H54 (cell line): ENCODE measurements around the gene DST.

ENCODE experiments used
- DNase-seq: peaks from one replicate; pipeline ENCODE4 v3.0.0; 2011; ENCODE audit warnings: low spot score, mixed read lengths; ENCODE audit not compliant: insufficient read length
- FAIRE-seq: peaks from 3 replicates; lab custom pipeline; 2011; peaks lifted over from hg19 to GRCh38; lab: Jason Lieb, UNC
- POLR2A ChIP-seq: IDR thresholded peaks from 2 replicates; pipeline ENCODE4 v1.6.1; 2011; ENCODE audit warnings: low read depth, mild to moderate bottlenecking, low read length

Gene DST

GRCh38 chr6:56524891-56525703, 117.6 kb downstream of the DST start:
- FAIRE-seq, result peak; percentile 96
- TF ChIP-seq POLR2A, result no peak
- peak; percentile 15 for DNase-seq

GRCh38 chr6:56522495-56523270, 120.0 kb downstream of the DST start:
- peak; percentile 23 for FAIRE-seq
- DNase-seq, result no peak
- TF ChIP-seq POLR2A, result no peak

GRCh38 chr6:56521976-56522375, 120.7 kb downstream of the DST start:
- no peak for TF ChIP-seq POLR2A
- DNase-seq (no peak), FAIRE-seq (peak; percentile 68)

GRCh38 chr6:56521454-56521853, 121.2 kb downstream of the DST start:
- no peak for TF ChIP-seq POLR2A
- FAIRE-seq (peak; percentile 38), DNase-seq (no peak)

GRCh38 chr6:56520218-56520617, 122.5 kb downstream of the DST start:
- peak; percentile 53 for FAIRE-seq

GRCh38 chr6:56518995-56519767, 123.5 kb downstream of the DST start:
- FAIRE-seq (peak; percentile 20), DNase-seq (no peak)
- TF ChIP-seq POLR2A, result no peak

More at GRCh38 chr6:56520218-56520617, 122.5 kb downstream of the DST start:
- DNase-seq, result no peak
- TF ChIP-seq POLR2A, result no peak

- DNase-seq (no peak), FAIRE-seq (peak; percentile 64)
- TF ChIP-seq POLR2A, result no peak
Measured at GRCh38 chr6:56517155-56517745, 125.4 kb downstream of the DST start.

GRCh38 chr6:56516003-56516402, 126.7 kb downstream of the DST start:
- DNase-seq (no peak), FAIRE-seq (no peak)
- TF ChIP-seq POLR2A, result no peak

GRCh38 chr6:56515081-56515905, 127.4 kb downstream of the DST start:
- DNase-seq (no peak), FAIRE-seq (peak; percentile 50)
- TF ChIP-seq POLR2A, result no peak

- FAIRE-seq (peak; percentile 20), DNase-seq (no peak)
- no peak for TF ChIP-seq POLR2A
Measured at GRCh38 chr6:56514395-56514794, 128.3 kb downstream of the DST start.

GRCh38 chr6:56513631-56514030, 129.1 kb downstream of the DST start:
- FAIRE-seq, result peak; percentile 80
- no peak for TF ChIP-seq POLR2A
- no peak for DNase-seq

- DNase-seq (no peak), FAIRE-seq (peak; percentile 27)
- no peak for TF ChIP-seq POLR2A
Measured at GRCh38 chr6:56511591-56511990, 131.1 kb downstream of the DST start.
